Ascending aorta (tissue), 2 donors: ENCODE measurements around the gene C1orf87. TPM values are rescaled to one million over a fixed set of nuclear protein-coding genes. Genes with fewer than 3 reads are reported as not detected.

ENCODE experiments used
- DNase-seq, 2 donors: peaks; one replicate each; pipeline ENCODE4 v3.0.0-alpha.2; 2019; ENCODE audit warnings: low spot score in 2 of 2
- H3K27ac ChIP-seq, 2 donors: fragments of 200-600 bp; sonication (generic); one replicate each; pipeline ENCODE4 v1.5.1; 2016 to 2017; ENCODE audit warnings: mild to moderate bottlenecking in 1 of 2
- H3K27me3 ChIP-seq: fragments of 200-600 bp; sonication (generic); one replicate; pipeline ENCODE4 v1.5.1; 2017
- H3K36me3 ChIP-seq, 2 donors: fragments of 200-600 bp; sonication (generic); one replicate each; pipeline ENCODE4 v1.5.1; 2016
- H3K4me1 ChIP-seq, 2 donors: fragments of 200-600 bp; sonication (generic); one replicate each; pipeline ENCODE4 v1.5.1; 2016 to 2017; ENCODE audit warnings: mild to moderate bottlenecking in 1 of 2
- H3K4me3 ChIP-seq, 2 donors: fragments of 200-600 bp; sonication (generic); one replicate each; pipeline ENCODE4 v1.5.1; 2016 to 2017; ENCODE audit warnings: mild to moderate bottlenecking in 1 of 2
- H3K9me3 ChIP-seq, 2 donors: fragments of 200-600 bp; sonication (generic); one replicate each; pipeline ENCODE4 v1.5.1; 2016
- CTCF ChIP-seq, 3 experiments: fragments of 200-600 bp in 2 of 3; fragments of 450-650 bp in 1 of 3; sonication (generic) in 2 of 3; IDR thresholded peaks; one replicate each; pipeline ENCODE4 v1.5.1; 2016 to 2019; ENCODE audit warnings: antibody characterized with exemption in 3 of 3, mild to moderate bottlenecking in 1 of 3, moderate library complexity in 1 of 3
- intact Hi-C: fragments of 100-400 bp; cut with DNase I; formaldehyde crosslinking; loops from one replicate; pipeline ENCODE4 v1.15.1; 2023
- total RNA-seq: library from RNA; depleted of rRNA; stranded (reverse); fragments of >200 nt; gene quantifications from one replicate; pipeline ENCODE4 v1.1.0, GENCODE V29; 2016

The C1orf87 gene
- total RNA-seq, 1 donor from 2014 or later, result not detected

GRCh38 chr1:59947047-59947938, 126.3 kb downstream of the C1orf87 start:
- intact Hi-C loops, result loop anchor here (2.0 to 5.0 kb wide), 2 partner anchors 45 to 68 kb away; no protein-coding TSS in a partner anchor
- no peaks in the 10 kb centered on the region for H3K4me1 ChIP-seq
- no peaks in the 10 kb centered on the region for H3K9me3 ChIP-seq
- H3K27me3 ChIP-seq, result no peaks in the 10 kb centered on the region
- no peak overlapping the region for H3K27ac ChIP-seq
- H3K4me3 ChIP-seq, result no peak overlapping the region
- no peaks in the 10 kb centered on the region for H3K36me3 ChIP-seq
- peak in 1 of 2 donors; percentile 69 for DNase-seq
- peak; percentile 64 to 92 (median 88) for TF ChIP-seq CTCF (IDR thresholded peaks at IDR 0.05)

GRCh38 chr1:59945790-59946189, 127.8 kb downstream of the C1orf87 start:
- H3K4me3 ChIP-seq, result no peak overlapping the region
- no peak overlapping the region for H3K27ac ChIP-seq
- no peak for DNase-seq
- H3K9me3 ChIP-seq, result no peaks in the 10 kb centered on the region
- H3K36me3 ChIP-seq, result no peaks in the 10 kb centered on the region
- no peak for TF ChIP-seq CTCF (IDR thresholded peaks at IDR 0.05)
- H3K4me1 ChIP-seq, result no peaks in the 10 kb centered on the region
- intact Hi-C loops, result loop anchor here (2.0 to 5.0 kb wide), 2 partner anchors 43 to 67 kb away; no protein-coding TSS in a partner anchor
- no peaks in the 10 kb centered on the region for H3K27me3 ChIP-seq

Other genes with a start within 250 kb of the C1orf87 start
- gene CYP2J2, start 147.0 kb downstream of the C1orf87 start, total RNA-seq, result not detected